Stimulated activated CD4-positive, alpha-beta T cell treated with anti-CD3 and anti-CD28 coated beads, Interleukin-2, amount 100 ng/mL, for 24 hours (primary cell): ENCODE results near the gene ARHGAP12.

Source experiments
- DNase-seq, 2 donors: peaks; one replicate each; pipeline ENCODE4 v3.0.0-alpha.2; 2020

Gene ARHGAP12

GRCh38 chr10:31875608-31876007, 53.0 kb downstream of the ARHGAP12 start:
- DNase-seq: no peak

GRCh38 chr10:31873724-31874123, 54.9 kb downstream of the ARHGAP12 start:
- DNase-seq: no peak

- DNase-seq: no peak
Measured at GRCh38 chr10:31871266-31872065, 57.2 kb downstream of the ARHGAP12 start.

GRCh38 chr10:31867646-31868045, 61.0 kb downstream of the ARHGAP12 start:
- no peak for DNase-seq

- DNase-seq: no peak
Measured at GRCh38 chr10:31866118-31866670, 62.4 kb downstream of the ARHGAP12 start.

- no peak for DNase-seq
Measured at GRCh38 chr10:31864834-31865518, 63.7 kb downstream of the ARHGAP12 start.

- DNase-seq: no peak
Measured at GRCh38 chr10:31855033-31855432, 73.6 kb downstream of the ARHGAP12 start.

- DNase-seq: no peak
Measured at GRCh38 chr10:31853629-31854028, 75.0 kb downstream of the ARHGAP12 start.

GRCh38 chr10:31851216-31851615, 77.4 kb downstream of the ARHGAP12 start:
- no peak for DNase-seq

GRCh38 chr10:31847515-31847914, 81.1 kb downstream of the ARHGAP12 start:
- DNase-seq: no peak

GRCh38 chr10:31838709-31839108, 89.9 kb downstream of the ARHGAP12 start:
- DNase-seq: no peak

- no peak for DNase-seq
Measured at GRCh38 chr10:31838065-31838464, 90.6 kb downstream of the ARHGAP12 start.

GRCh38 chr10:31836569-31837406, 91.8 kb downstream of the ARHGAP12 start:
- peak in 1 of 2 donors; percentile 3 for DNase-seq

- no peak for DNase-seq
Measured at GRCh38 chr10:31833753-31834152, 94.9 kb downstream of the ARHGAP12 start.

- DNase-seq: no peak
Measured at GRCh38 chr10:31832261-31832660, 96.4 kb downstream of the ARHGAP12 start.

- no peak for DNase-seq
Measured at GRCh38 chr10:31830887-31831286, 97.7 kb downstream of the ARHGAP12 start.

GRCh38 chr10:31829776-31830175, 98.9 kb downstream of the ARHGAP12 start:
- DNase-seq: no peak

- DNase-seq: no peak
Measured at GRCh38 chr10:31823358-31823757, 105.3 kb downstream of the ARHGAP12 start.

- no peak for DNase-seq
Measured at GRCh38 chr10:31822616-31823318, 105.9 kb downstream of the ARHGAP12 start.

- DNase-seq: no peak
Measured at GRCh38 chr10:31822150-31822549, 106.5 kb downstream of the ARHGAP12 start.

- no peak for DNase-seq
Measured at GRCh38 chr10:31820778-31821369, 107.8 kb downstream of the ARHGAP12 start.

- DNase-seq: no peak
Measured at GRCh38 chr10:31820096-31820495, 108.5 kb downstream of the ARHGAP12 start.
